PC-9 (cell line): Measurements from ENCODE around the gene CEP41. TPM values are rescaled to one million over a fixed set of nuclear protein-coding genes. Genes with fewer than 3 reads are reported as not detected.

Source experiments
- BruUV-seq: library from RNA; stranded (reverse); fragments of 400-500 nt; replicated peaks from 2 replicates; lab custom pipeline; 2021; lab: Mats Ljungman, UMichigan
- CTCF ChIA-PET: fragments of 300-600 bp; sonication (Branson Sonifier 250); formaldehyde crosslinking; loops from one replicate; lab custom pipeline; 2022; ENCODE audit warnings: antibody characterized with exemption; lab: Charles Lee
- POLR2A ChIA-PET: fragments of 300-600 bp; sonication (Branson Sonifier 250); formaldehyde crosslinking; loops from one replicate; lab custom pipeline; 2022; ENCODE audit warnings: antibody characterized with exemption; ENCODE audit not compliant: unreplicated experiment; lab: Charles Lee
- DNase-seq, 2 experiments: peaks; one replicate each; pipeline versions ENCODE4 v3.0.0 to v3.0.0-alpha.2; 2015 to 2022; ENCODE audit warnings: mixed read lengths in 1 of 2
- H2AFZ ChIP-seq: fragments of 200-600 bp; sonication (generic); 2 replicates; pipeline ENCODE4 v1.8.1; 2017; ENCODE audit warnings: antibody characterized with exemption
- H3F3A ChIP-seq: fragments of 200-600 bp; sonication (generic); 2 replicates; pipeline ENCODE4 v1.8.1; 2017; ENCODE audit warnings: antibody characterized with exemption, mild to moderate bottlenecking, low read depth; ENCODE audit not compliant: insufficient read depth
- H3K27ac ChIP-seq: fragments of 200-600 bp; sonication (generic); 2 replicates; pipeline ENCODE4 v1.6.1; 2016; ENCODE audit warnings: mixed run types
- H3K27me3 ChIP-seq: fragments of 200-600 bp; sonication (generic); 2 replicates; pipeline ENCODE4 v1.6.1; 2016; ENCODE audit warnings: low read depth, mixed run types; ENCODE audit not compliant: insufficient read depth
- H3K36me3 ChIP-seq: fragments of 200-600 bp; sonication (generic); 2 replicates; pipeline ENCODE4 v1.6.1; 2016; ENCODE audit warnings: low read depth, mixed run types
- H3K4me1 ChIP-seq: fragments of 200-600 bp; sonication (generic); replicated peaks from 2 replicates; pipeline ENCODE4 v1.6.1; 2016; ENCODE audit warnings: mixed run types; ENCODE audit not compliant: insufficient read depth
- H3K4me2 ChIP-seq: fragments of 200-600 bp; sonication (generic); 2 replicates; pipeline ENCODE4 v1.6.1; 2017; ENCODE audit warnings: mixed run types
- H3K4me3 ChIP-seq: fragments of 200-600 bp; sonication (generic); 2 replicates; pipeline ENCODE4 v1.6.1; 2016; ENCODE audit warnings: mixed run types
- H3K79me2 ChIP-seq: fragments of 200-600 bp; sonication (generic); 2 replicates; pipeline ENCODE4 v1.6.1; 2017; ENCODE audit warnings: low read depth, mixed run types
- H3K9me2 ChIP-seq: fragments of 200-600 bp; sonication (generic); 2 replicates; pipeline ENCODE4 v1.8.1; 2017; ENCODE audit warnings: mild to moderate bottlenecking; ENCODE audit not compliant: insufficient read depth
- H3K9me3 ChIP-seq: fragments of 200-600 bp; sonication (generic); 2 replicates; pipeline ENCODE4 v1.8.1; 2016; ENCODE audit warnings: low read depth; ENCODE audit not compliant: insufficient read depth
- H4K20me1 ChIP-seq: fragments of 200-600 bp; sonication (generic); 2 replicates; pipeline ENCODE4 v1.8.1; 2017; ENCODE audit not compliant: insufficient read depth
- CTCF ChIP-seq: fragments of 200-600 bp; sonication (generic); conservative IDR thresholded peaks from 2 replicates; pipeline ENCODE4 v1.6.1; 2017; ENCODE audit warnings: mixed run types, antibody characterized with exemption, mild to moderate bottlenecking, moderate library complexity
- EZH2 ChIP-seq: fragments of 200-600 bp; sonication (generic); IDR thresholded peaks from 2 replicates; pipeline ENCODE4 v1.8.0; 2017; ENCODE audit warnings: antibody characterized with exemption, low read depth
- intact Hi-C: fragments of 100-400 bp; cut with micrococcal nuclease; formaldehyde crosslinking; loops from one replicate; pipeline ENCODE4 v1.10.0; 2022; ENCODE audit not compliant: unreplicated experiment
- total RNA-seq: library from RNA; stranded (reverse); gene quantifications from 2 replicates; pipeline ENCODE4 v1.2.3, GENCODE V29; 2021

Gene CEP41
- total RNA-seq, 1 experiment from 2014 or later = 18.0 TPM

GRCh38 chr7:130397758-130398073 is 43.1 kb downstream of the CEP41 start:
- Histone ChIP-seq H3F3A (no peaks in the 10 kb centered on the region), H3K36me3 (0 out of 2 replicates have a peak, but pooled peaks cover 5% of the 10 kb centered on the region), H3K4me1 (no peaks in the 10 kb centered on the region), H3K27ac (no peak overlapping the region), H3K9me3 (no peaks in the 10 kb centered on the region), H3K79me2 (no peaks in the 10 kb centered on the region), H4K20me1 (no peaks in the 10 kb centered on the region), H3K4me3 (no peak overlapping the region), H3K4me2 (no peak overlapping the region), H3K9me2 (no peaks in the 10 kb centered on the region), H2AFZ (no peak overlapping the region), H3K27me3 (no peaks in the 10 kb centered on the region)
- ChIA-PET POLR2A (no interaction called here), CTCF (no interaction called here)
- TF ChIP-seq CTCF = no peak
- TF ChIP-seq EZH2 = no peak
- intact Hi-C loops = no loop called here
- DNase-seq = no peak
- BruUV-seq = no TSS peak

GRCh38 chr7:130397051-130397757 is 43.6 kb downstream of the CEP41 start:
- Histone ChIP-seq H2AFZ (no peak overlapping the region), H3K79me2 (no peaks in the 10 kb centered on the region), H3K9me3 (no peaks in the 10 kb centered on the region), H3K36me3 (0 out of 2 replicates have a peak, but pooled peaks cover 5% of the 10 kb centered on the region), H3K4me2 (no peak overlapping the region), H3K27me3 (no peaks in the 10 kb centered on the region), H3K9me2 (no peaks in the 10 kb centered on the region), H3K27ac (no peak overlapping the region), H4K20me1 (no peaks in the 10 kb centered on the region), H3F3A (no peaks in the 10 kb centered on the region), H3K4me3 (no peak overlapping the region), H3K4me1 (no peaks in the 10 kb centered on the region)
- no peak for DNase-seq
- TF ChIP-seq CTCF = no peak
- TF ChIP-seq EZH2 = no peak
- ChIA-PET CTCF (interaction anchor here (0.7 kb wide), 1 partner anchor 10 kb away, joined by 9 read pairs; no protein-coding TSS in a partner anchor), POLR2A (no interaction called here)
- BruUV-seq = no TSS peak
- intact Hi-C loops = no loop called here

- intact Hi-C loops = no loop called here
- CTCF ChIA-PET = no interaction called here
- Histone ChIP-seq H3K4me2 (no peak overlapping the region), H3K9me2 (no peaks in the 10 kb centered on the region), H3K9me3 (no peaks in the 10 kb centered on the region), H3K36me3 (no peaks in the 10 kb centered on the region), H3K4me3 (no peak overlapping the region), H3K27me3 (no peaks in the 10 kb centered on the region), H3K4me1 (no peaks in the 10 kb centered on the region), H3F3A (no peaks in the 10 kb centered on the region), H3K27ac (no peak overlapping the region), H2AFZ (no peak overlapping the region), H4K20me1 (no peaks in the 10 kb centered on the region), H3K79me2 (no peaks in the 10 kb centered on the region)
- no TSS peak for BruUV-seq
- no peak for TF ChIP-seq EZH2
- TF ChIP-seq CTCF = no peak
- DNase-seq = no peak
- POLR2A ChIA-PET = no interaction called here
Measured at GRCh38 chr7:130396109-130396508, 44.7 kb downstream of the CEP41 start.
